Right lobe of liver (tissue), 6 donors: ENCODE measurements around the gene NETO2. TPM values are rescaled to one million over a fixed set of nuclear protein-coding genes. Genes with fewer than 3 reads are reported as not detected.
"Not testable (repeated sequence)": the region's sequence is repeated elsewhere in the genome, so short reads cannot be mapped to it uniquely, and the experiment has no call there.

ENCODE experiments used
- ATAC-seq, 4 donors: fragments of 200-7000 bp; cut with Tn5 transposase; one replicate each; pipeline ENCODE4 v1.9.1; 2020; ENCODE audit warnings: mild to moderate bottlenecking in 4 of 4, moderate library complexity in 4 of 4
- DNase-seq, 3 donors: peaks; one replicate each; pipeline ENCODE4 v3.0.0-alpha.2; 2020
- H3K27ac ChIP-seq, 3 donors: fragments of 200-600 bp; one replicate each; pipeline ENCODE4 v1.8.0; 2022
- H3K27me3 ChIP-seq, 2 donors: fragments of 200-600 bp; one replicate each; pipeline ENCODE4 v1.8.0; 2022
- H3K36me3 ChIP-seq, 4 donors: fragments of 200-600 bp; sonication (generic) in 1 of 4; one replicate each; pipeline versions ENCODE4 v1.5.1 to v1.8.0; 2017 to 2022; ENCODE audit warnings: control low read depth in 1 of 4
- H3K4me1 ChIP-seq, 4 donors: fragments of 200-600 bp; sonication (generic) in 1 of 4; one replicate each; pipeline versions ENCODE4 v1.5.1 to v1.8.0; 2017 to 2022; ENCODE audit warnings: control low read depth in 1 of 4
- H3K4me3 ChIP-seq, 3 donors: fragments of 200-600 bp; one replicate each; pipeline ENCODE4 v1.8.0; 2022
- H3K9me3 ChIP-seq, 4 donors: fragments of 200-600 bp; sonication (generic) in 1 of 4; one replicate each; pipeline versions ENCODE4 v1.5.1 to v1.8.0; 2017 to 2022; ENCODE audit warnings: control low read depth in 1 of 4
- POLR2A ChIP-seq: fragments of 450-650 bp; IDR thresholded peaks from one replicate; pipeline ENCODE4 v1.6.1; 2017; ENCODE audit warnings: antibody characterized with exemption, mild to moderate bottlenecking
- WGBS: methylation state at CpG from one replicate; pipeline ENCODE4 v1.1.6; 2018; ENCODE audit warnings: low coverage, low lambda C conversion rate; ENCODE audit not compliant: insufficient coverage; ENCODE audit errors: missing lambda C conversion rate; 5-methylcytosine and 5-hydroxymethylcytosine counted together
- intact Hi-C, 2 donors: fragments of 100-400 bp; cut with DNase I; formaldehyde crosslinking; loops; one replicate each; pipeline versions ENCODE4 v1.11.2 to v1.14.1; 2022
- total RNA-seq, 6 experiments: library from RNA; depleted of rRNA in 2 of 6; stranded (reverse); fragments of >200 nt in 2 of 6; fragmentation: NEBNext Ultra II Directional in 3 of 6; extraction: Animal tissue kit (Norgen Biotek cat#: 25700) in 3 of 6; gene quantifications; one replicate each; pipeline versions ENCODE4 v1.1.0 to v1.2.4, GENCODE V29; 2016 to 2023
- TF ChIP-seq, protein P1 (sequence below), 4 donors: fragments of 200-600 bp in 3 of 4; fragments of 450-650 bp in 1 of 4; IDR thresholded peaks; one replicate each; pipeline versions ENCODE4 v1.5.1 to v1.8.0; 2016 to 2022; ENCODE audit warnings: antibody characterized with exemption in 4 of 4, mild to moderate bottlenecking in 2 of 4
- donor health status: DM: no; HTN: yes; CAD: no.
- donor health status: DM: no; HTN: no; CAD: no.
- donor health status: DM: no; HTN: no; CAD: no.
- donor health status: DM: no; HTN: yes; CAD: no.
- donor health status: DM: no; HTN: yes; CAD: no.

The NETO2 gene
- total RNA-seq, 6 experiments from 2014 or later: 0.29 to 1.6 (median 0.66) TPM

DNA sequence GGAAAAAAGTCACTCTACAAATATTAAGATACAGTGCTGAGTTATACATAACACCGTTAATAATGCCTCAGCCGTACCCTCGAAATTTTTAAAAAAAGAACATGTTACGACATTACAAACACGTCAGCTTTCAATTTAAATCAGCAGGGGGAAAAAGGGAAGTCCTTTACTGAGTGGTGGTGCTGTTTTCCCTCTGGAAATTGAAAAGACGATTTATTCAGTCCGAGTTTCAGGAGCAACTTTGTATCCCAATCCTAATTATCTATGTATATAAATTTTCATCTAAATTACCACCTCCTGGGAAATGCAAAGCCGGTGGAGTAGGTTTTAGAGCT, 1.3 kb downstream of the NETO2 start:
- ATAC-seq: peak in 1 of 4 donors; percentile 10

DNA sequence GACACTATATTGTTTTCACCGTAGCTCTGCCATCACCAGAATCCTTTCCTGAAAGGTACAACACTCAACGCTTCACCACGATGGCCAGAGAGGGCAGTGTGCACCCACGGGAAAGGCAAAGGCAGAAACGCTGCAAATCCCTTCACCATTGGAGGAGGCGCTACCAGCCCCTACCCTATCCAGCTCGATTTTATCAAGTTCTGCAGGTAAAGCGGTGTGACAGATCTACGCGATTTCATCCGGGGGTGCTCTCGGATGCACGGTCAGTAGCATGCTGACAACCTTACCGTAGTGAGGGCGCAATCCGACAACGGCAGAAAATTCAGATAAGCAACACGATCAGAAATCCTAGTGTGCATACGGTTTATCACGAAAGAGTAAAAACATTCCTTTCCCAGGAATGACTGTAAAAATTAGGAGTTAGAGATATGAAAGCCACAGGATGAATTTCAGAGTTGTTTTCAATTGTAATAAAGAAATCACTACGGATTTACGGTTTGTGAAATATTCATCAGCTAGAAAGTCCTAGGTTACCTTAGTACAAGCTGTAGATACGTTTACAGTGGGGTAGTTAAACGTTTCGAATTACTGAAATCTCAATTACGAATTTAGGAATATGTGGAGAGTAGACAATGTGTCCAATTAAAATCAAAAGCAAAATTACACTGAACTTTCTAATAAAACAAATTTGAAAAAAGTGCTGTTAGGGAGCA, 1.8 kb downstream of the NETO2 start:
- peak; percentile 88 to 96 (median 94) for ATAC-seq
- Histone ChIP-seq H3K27ac (no peak overlapping the region), H3K9me3 (no peaks in the 10 kb centered on the region), H3K36me3 (no peaks in the 10 kb centered on the region), H3K4me1 (peaks cover 0 to 12% (median 3%) of the 10 kb centered on the region in 4 donors), H3K27me3 (no peaks in the 10 kb centered on the region), H3K4me3 (peak overlapping the region; percentile 33 to 53 (median 34))
- WGBS: 2% methylated on average over 26 of the region's 26 CpGs
- intact Hi-C loops: loop anchor here in 1 of 2 donors (10.0 kb wide), 1 partner anchor 1013 kb away; the partner anchor contains the start of gene ABCC12
- DNase-seq: peak; percentile 81 to 85 (median 83)
- no peak for TF ChIP-seq POLR2A
- TF ChIP-seq, protein P1, sequence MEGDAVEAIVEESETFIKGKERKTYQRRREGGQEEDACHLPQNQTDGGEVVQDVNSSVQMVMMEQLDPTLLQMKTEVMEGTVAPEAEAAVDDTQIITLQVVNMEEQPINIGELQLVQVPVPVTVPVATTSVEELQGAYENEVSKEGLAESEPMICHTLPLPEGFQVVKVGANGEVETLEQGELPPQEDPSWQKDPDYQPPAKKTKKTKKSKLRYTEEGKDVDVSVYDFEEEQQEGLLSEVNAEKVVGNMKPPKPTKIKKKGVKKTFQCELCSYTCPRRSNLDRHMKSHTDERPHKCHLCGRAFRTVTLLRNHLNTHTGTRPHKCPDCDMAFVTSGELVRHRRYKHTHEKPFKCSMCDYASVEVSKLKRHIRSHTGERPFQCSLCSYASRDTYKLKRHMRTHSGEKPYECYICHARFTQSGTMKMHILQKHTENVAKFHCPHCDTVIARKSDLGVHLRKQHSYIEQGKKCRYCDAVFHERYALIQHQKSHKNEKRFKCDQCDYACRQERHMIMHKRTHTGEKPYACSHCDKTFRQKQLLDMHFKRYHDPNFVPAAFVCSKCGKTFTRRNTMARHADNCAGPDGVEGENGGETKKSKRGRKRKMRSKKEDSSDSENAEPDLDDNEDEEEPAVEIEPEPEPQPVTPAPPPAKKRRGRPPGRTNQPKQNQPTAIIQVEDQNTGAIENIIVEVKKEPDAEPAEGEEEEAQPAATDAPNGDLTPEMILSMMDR (IDR thresholded peaks at IDR 0.05): peak; percentile 80 to 95 (median 90)

More for the DNA sequence above, 1.3 kb downstream of the NETO2 start:
- H3K27me3 ChIP-seq: no peaks in the 10 kb centered on the region
- WGBS: 2% methylated on average over 8 of the region's 8 CpGs
- TF ChIP-seq, protein P1 (IDR thresholded peaks at IDR 0.05): no peak
- no peak for TF ChIP-seq POLR2A
- no peak overlapping the region for H3K27ac ChIP-seq
- H3K4me1 ChIP-seq: peaks cover 0 to 12% (median 3%) of the 10 kb centered on the region in 4 donors
- no peaks in the 10 kb centered on the region for H3K36me3 ChIP-seq
- no peak for DNase-seq
- H3K4me3 ChIP-seq: peak overlapping the region; percentile 33 to 53 (median 34)
- no peaks in the 10 kb centered on the region for H3K9me3 ChIP-seq
- intact Hi-C loops: loop anchor here in 1 of 2 donors (10.0 kb wide), 1 partner anchor 1012 kb away; the partner anchor contains the start of gene ABCC12

DNA sequence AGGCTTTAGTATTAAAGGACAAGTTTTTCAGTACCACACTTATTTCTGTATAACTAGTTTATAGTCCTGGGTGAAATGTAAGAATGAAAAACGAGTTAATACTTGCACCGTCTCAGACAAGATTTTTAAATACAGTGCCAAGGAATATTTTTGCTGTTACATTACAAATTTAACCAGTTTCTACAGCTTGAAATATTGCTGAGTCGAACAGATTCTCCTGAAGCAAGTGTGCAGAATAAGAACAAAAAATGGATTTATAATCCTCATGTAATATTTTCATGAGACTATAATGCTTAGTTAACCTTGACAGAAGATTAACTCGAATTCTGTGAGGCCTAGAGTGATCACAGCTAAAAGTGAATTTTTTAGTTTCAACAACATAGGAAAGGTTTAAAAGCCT, 3.1 kb downstream of the NETO2 start:
- H3K4me1 ChIP-seq: peaks cover 0 to 12% (median 3%) of the 10 kb centered on the region in 4 donors
- ATAC-seq: no peak
- H3K27me3 ChIP-seq: no peaks in the 10 kb centered on the region
- intact Hi-C loops: loop anchor here in 1 of 2 donors (10.0 kb wide), 1 partner anchor 1014 kb away; the partner anchor contains the start of gene ABCC12
- H3K4me3 ChIP-seq: no peak overlapping the region
- 65% methylated on average over 4 of the region's 4 CpGs for WGBS
- DNase-seq: no peak
- TF ChIP-seq, protein P1 (IDR thresholded peaks at IDR 0.05): no peak
- TF ChIP-seq POLR2A: no peak
- no peaks in the 10 kb centered on the region for H3K9me3 ChIP-seq
- H3K27ac ChIP-seq: no peak overlapping the region
- no peaks in the 10 kb centered on the region for H3K36me3 ChIP-seq

DNA sequence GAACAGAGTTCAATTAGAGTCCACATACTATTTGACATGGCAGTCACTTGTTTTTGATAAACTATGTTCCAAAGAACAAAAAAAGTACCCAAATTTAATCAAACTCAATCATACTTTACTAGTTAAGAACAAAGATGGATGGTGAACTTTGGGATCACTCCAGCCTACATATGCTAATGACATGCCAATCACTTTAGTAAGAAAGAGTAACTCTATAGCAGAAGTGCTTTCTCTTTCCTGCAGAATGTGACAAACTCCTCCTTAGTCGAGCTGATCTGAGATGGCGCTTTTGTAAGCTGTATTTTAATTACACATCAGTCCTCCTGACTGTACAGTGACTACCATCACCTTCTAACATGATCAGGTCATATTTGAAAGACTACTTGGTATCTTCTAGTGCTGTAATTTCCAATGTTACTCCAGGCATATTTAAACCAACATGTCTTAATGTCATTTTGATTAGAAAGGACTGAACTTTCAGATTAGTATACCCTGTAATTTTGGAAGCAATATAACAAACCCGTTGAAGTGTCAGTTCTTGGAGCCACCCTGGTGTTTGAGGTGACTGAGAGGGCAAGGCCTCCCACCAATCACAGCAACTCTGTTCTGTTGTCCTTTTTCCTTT, 4.1 kb downstream of the NETO2 start:
- Histone ChIP-seq H3K9me3 (no peaks in the 10 kb centered on the region), H3K27ac (no peak overlapping the region), H3K4me1 (peaks cover 0 to 12% (median 3%) of the 10 kb centered on the region in 4 donors), H3K4me3 (no peak overlapping the region), H3K36me3 (no peaks in the 10 kb centered on the region), H3K27me3 (no peaks in the 10 kb centered on the region)
- ATAC-seq (no peak), DNase-seq (no peak)
- intact Hi-C loops: loop anchor here in 1 of 2 donors (10.0 kb wide), 1 partner anchor 1015 kb away; the partner anchor contains the start of gene ABCC12
- WGBS: 67% methylated on average over 3 of the region's 3 CpGs
- no peak for TF ChIP-seq POLR2A
- TF ChIP-seq, protein P1 (IDR thresholded peaks at IDR 0.05): no peak

DNA sequence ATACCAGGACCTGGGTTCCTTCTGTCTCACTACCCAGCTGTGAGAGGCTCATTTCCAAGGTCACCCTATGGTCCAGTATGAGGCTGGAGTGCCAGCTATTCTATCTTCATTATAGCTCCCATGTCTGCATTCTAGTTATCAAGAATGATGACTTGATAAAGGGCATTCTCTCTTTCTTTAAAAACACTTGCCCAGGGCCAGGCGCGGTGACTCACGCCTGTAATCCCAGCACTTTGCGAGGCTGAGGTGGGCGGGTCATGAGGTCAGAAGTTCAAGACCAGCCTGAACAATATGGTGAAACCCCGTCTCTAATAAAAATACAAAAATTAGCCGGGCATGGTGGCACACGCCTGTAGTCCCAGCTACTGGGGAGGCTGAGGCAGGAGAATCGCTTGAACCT, 5.8 kb downstream of the NETO2 start:
- H3K9me3 ChIP-seq, ATAC-seq, intact Hi-C loops, H3K36me3 ChIP-seq, H3K27me3 ChIP-seq, H3K4me1 ChIP-seq, DNase-seq, H3K4me3 ChIP-seq, H3K27ac ChIP-seq: not testable (repeated sequence)
- 75% methylated on average over 4 of the region's 9 CpGs for WGBS
